Measurements from ENCODE around the gene SSUH2. TPM values are rescaled to one million over a fixed set of nuclear protein-coding genes. Genes with fewer than 3 reads are reported as not detected.

SSUH2 gene
- total RNA-seq, 1 donor from 2014 or later: not detected

- no peak for TF ChIP-seq CTCF (IDR thresholded peaks at IDR 0.05)
- ATAC-seq: no peak
Observed at GRCh38 chr3:8642001-8642400, 2.6 kb downstream of the SSUH2 start.

GRCh38 chr3:8641472-8641871 is 3.1 kb downstream of the SSUH2 start:
- no peak overlapping the region for H3K4me3 ChIP-seq
- no peak for DNase-seq
- no peak for ATAC-seq
- H3K27ac ChIP-seq: no peak overlapping the region
- no peaks in the 10 kb centered on the region for H3K9me3 ChIP-seq
- H3K36me3 ChIP-seq: no peaks in the 10 kb centered on the region
- no peaks in the 10 kb centered on the region for H3K4me1 ChIP-seq
- TF ChIP-seq CTCF (IDR thresholded peaks at IDR 0.05): no peak
- intact Hi-C loops (cut with DNase I): no loop called here
- no peaks in the 10 kb centered on the region for H3K27me3 ChIP-seq

More at GRCh38 chr3:8642001-8642400, 2.6 kb downstream of the SSUH2 start:
- no peaks in the 10 kb centered on the region for H3K4me1 ChIP-seq
- no peak overlapping the region for H3K4me3 ChIP-seq
- H3K27me3 ChIP-seq: no peaks in the 10 kb centered on the region
- no peaks in the 10 kb centered on the region for H3K9me3 ChIP-seq
- H3K36me3 ChIP-seq: no peaks in the 10 kb centered on the region
- DNase-seq: no peak
- intact Hi-C loops (cut with DNase I): no loop called here
- no peak overlapping the region for H3K27ac ChIP-seq

- DNase-seq (no peak), ATAC-seq (no peak)
- no peaks in the 10 kb centered on the region for H3K27me3 ChIP-seq
- no peak overlapping the region for H3K4me3 ChIP-seq
- no peaks in the 10 kb centered on the region for H3K4me1 ChIP-seq
- TF ChIP-seq CTCF (IDR thresholded peaks at IDR 0.05): no peak
- H3K9me3 ChIP-seq: no peaks in the 10 kb centered on the region
- no peaks in the 10 kb centered on the region for H3K36me3 ChIP-seq
- intact Hi-C loops (cut with DNase I): no loop called here
- H3K27ac ChIP-seq: no peak overlapping the region
Observed at GRCh38 chr3:8640223-8640622, 4.4 kb downstream of the SSUH2 start.

- Histone ChIP-seq H3K4me1 (no peaks in the 10 kb centered on the region), H3K9me3 (no peaks in the 10 kb centered on the region), H3K36me3 (no peaks in the 10 kb centered on the region), H3K4me3 (no peak overlapping the region), H3K27ac (no peak overlapping the region), H3K27me3 (no peaks in the 10 kb centered on the region)
- no peak for TF ChIP-seq CTCF (IDR thresholded peaks at IDR 0.05)
- DNase-seq (no peak), ATAC-seq (no peak)
- intact Hi-C loops (cut with DNase I): no loop called here
Observed at GRCh38 chr3:8639659-8640000, 5.0 kb downstream of the SSUH2 start.

- no peaks in the 10 kb centered on the region for H3K27me3 ChIP-seq
- DNase-seq (no peak), ATAC-seq (peak; percentile 8)
- H3K4me3 ChIP-seq: no peak overlapping the region
- no peaks in the 10 kb centered on the region for H3K4me1 ChIP-seq
- intact Hi-C loops (cut with DNase I): no loop called here
- no peak for TF ChIP-seq CTCF (IDR thresholded peaks at IDR 0.05)
- H3K27ac ChIP-seq: no peak overlapping the region
- H3K9me3 ChIP-seq: no peaks in the 10 kb centered on the region
- H3K36me3 ChIP-seq: no peaks in the 10 kb centered on the region
Observed at GRCh38 chr3:8638994-8639658, 5.5 kb downstream of the SSUH2 start.

- no peak for DNase-seq
- H3K4me1 ChIP-seq: no peaks in the 10 kb centered on the region
- TF ChIP-seq CTCF (IDR thresholded peaks at IDR 0.05): no peak
- H3K27me3 ChIP-seq: no peaks in the 10 kb centered on the region
- no peaks in the 10 kb centered on the region for H3K9me3 ChIP-seq
- intact Hi-C loops (cut with DNase I): no loop called here
- ATAC-seq: no peak
- no peak overlapping the region for H3K4me3 ChIP-seq
- H3K27ac ChIP-seq: no peak overlapping the region
- no peaks in the 10 kb centered on the region for H3K36me3 ChIP-seq
Observed at GRCh38 chr3:8637348-8637747, 7.2 kb downstream of the SSUH2 start.
